GM19397 (cell line): ENCODE results near the gene ATP7B.
"Not testable (repeated sequence)": the region's sequence is repeated elsewhere in the genome, so short reads cannot be mapped to it uniquely, and the experiment has no call there.

ENCODE experiments used
- ATAC-seq: cut with Tn5 transposase; IDR thresholded peaks from one replicate; pipeline ENCODE4 v1.9.1; 2021; ENCODE audit warnings: mild to moderate bottlenecking, moderate library complexity; ENCODE audit not compliant: unreplicated experiment

The ATP7B gene

DNA sequence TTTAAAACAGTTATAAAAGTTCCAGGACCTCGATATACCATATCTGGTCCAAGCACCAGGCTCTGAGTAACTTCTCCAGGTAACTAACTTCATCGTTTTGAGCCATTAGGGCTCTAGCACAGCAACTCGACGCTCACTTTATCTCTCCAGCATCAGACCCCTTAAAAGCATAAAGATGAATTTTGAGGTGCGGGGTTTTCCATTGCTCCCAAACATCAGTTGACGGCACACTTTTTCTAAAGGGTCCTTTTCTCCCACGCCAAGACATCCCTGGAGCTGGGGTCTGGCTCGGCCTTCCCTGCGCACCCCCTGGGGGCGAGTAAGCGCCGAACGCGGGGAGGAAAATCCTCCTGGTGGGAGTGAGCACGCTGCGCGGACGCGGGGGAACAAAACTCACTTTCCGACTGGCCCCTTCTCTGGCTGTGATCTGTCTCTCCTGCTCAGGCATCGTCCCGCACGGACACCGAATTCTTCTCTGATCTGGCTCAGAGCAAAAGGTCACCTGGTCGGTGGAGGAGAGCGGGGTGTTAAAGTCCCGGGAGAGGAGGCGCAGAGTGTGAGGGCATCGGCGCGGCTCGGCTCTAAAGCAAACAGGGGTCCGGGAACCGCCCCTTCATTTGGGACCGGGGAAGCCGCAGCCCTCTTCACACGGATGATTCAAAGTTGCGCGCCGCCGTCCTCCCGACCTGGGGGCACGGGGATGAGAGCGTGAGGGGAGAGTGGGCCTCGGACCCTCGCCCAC is at the start of gene ATP7B:
ATP7B (minus strand) TSS at position 561 of the 742 bp plus-strand sequence; CDS start at position 448, 113 bp downstream.
- ATAC-seq, result no peak

DNA sequence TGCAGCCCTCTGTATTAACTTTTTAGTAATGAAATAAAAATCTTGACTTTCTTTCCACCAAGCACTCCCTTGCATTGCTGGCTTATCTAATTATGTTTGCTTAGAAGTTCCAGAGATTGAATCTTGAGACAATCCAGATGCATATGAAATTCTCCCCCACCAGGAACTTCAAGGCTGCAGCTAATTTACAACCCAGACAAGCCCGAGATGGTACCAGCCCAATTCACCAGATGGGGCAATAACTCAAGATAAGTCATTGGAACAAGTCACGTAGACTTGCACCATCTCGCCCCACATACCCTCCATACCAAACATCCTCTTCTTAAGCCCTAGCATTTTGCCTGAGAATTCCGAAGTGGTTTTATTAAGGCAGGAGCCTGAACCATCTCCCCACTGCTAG is 42.2 kb upstream of the ATP7B start:
- no peak for ATAC-seq

DNA sequence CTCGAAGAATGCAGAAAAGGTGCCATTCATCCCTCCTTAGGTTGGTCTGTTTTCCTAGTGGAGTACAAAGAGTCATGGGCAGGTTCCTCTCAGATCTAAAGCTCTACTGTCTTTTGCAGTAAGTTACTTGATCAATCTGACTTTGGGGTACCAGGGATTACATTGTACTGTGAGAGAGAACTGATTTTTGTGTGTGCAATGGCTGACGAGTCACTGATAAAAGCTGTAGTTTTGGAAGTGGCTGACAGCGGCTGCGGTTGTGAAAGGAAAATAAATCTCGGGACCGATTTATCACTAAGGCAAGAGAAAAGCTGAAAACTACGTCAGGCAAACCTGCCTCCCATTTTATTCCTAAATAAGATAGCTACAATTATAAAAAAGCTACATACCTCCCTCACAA is 40.1 kb upstream of the ATP7B start:
- no peak for ATAC-seq

DNA sequence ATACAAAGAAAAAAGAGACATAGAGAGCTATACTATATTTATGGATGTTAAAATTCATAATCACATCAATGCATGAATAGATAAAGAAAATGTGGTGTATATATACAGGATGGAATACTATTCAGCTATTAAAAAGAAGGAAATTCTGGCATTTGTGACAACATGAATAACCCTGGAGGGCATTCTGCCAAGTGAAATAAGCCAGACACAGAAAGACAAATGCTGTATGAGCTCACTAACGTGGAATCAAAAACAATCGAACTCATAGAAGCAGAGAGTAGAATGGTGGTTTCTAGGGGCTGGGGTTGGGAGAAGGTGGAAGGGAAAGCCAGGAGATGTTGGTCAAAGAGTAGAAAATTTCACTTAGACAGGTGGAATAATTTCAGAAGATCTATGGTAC is 37.3 kb upstream of the ATP7B start:
- ATAC-seq, result no peak

DNA sequence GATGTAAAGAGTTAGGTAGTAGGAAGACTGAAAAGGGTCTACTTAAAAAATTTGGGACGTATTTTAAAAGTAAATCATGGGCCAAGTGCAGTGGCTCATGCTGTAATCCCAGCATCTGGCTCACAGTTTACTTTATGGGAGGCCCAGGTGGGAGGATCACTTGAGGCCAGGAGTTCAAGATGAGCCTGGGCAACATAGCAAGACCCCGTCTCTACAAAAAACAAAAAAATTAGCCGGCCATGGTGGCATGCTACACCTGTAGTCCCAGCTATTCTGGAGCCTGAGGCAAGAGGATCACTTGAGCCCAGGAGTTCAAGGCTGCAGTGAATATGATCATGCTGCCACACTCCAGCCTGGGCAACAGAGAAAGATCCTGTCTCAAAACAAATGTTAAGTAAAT is 36.2 kb upstream of the ATP7B start:
- no peak for ATAC-seq

DNA sequence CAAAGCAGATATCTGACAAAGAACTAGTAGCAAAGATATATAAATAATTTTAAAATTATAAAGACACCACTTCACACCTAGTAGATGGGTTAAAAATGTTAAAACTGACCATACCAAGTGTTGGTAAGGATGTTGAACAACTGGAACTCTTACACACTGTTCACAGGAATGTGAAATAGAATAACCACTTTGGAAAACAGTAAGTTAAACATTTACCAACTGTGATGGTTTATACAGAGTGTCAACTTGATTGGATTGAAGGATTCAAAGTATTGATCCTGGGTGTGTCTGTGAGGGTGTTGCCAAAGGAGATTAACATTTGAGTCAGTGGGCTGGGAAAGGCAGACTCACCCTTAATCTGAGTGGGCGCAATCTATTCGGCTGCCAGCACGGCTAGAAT is 32.4 kb upstream of the ATP7B start:
- no peak for ATAC-seq

DNA sequence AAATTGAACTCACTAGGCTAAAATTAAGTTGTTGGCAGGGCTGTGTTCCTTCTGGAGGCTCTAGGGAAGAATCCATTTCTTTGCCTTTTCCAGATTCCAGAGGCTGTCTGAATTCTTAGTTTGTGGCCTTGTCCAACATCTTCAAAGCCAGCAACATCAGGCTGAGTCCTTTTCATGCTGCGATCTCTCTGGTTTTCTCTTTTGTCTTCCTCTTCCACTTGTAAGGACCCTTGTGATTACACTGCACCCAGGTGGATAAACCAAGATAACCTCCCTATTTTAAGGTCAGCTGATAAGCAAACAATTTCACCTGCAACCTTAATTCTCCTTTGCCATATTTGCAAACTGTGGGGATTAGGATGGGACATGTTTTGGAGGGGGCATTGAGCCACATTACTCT is 24.8 kb upstream of the ATP7B start:
- no peak for ATAC-seq

DNA sequence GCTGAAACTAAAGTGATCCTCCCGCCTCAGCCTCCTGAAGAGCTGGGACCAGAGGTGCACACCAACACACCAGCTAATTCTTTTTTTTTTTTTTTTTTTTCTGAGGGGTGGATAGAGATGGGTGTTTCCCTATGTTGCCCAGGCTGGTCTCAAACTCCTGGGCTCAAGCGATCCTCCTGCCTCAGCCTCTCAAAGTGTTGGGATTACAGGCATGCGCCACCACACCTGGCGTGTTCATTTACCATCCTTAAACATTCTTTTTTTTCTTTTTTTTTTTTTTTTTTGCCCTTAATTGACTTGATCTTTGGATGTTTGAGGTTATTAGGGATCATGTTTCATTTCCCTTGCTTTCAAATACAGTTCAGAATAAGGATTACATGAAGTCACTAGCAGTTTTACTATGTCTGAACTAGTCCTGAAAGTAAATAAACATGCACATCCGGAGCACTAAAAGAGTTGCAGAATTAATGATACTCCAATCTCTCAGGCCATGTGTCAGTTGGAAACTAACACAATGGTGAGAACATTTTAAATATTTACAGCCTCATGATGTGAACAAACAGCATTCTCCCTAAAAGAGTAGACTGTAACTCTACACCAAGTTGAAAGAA is 23.5 kb upstream of the ATP7B start:
- no peak for ATAC-seq

DNA sequence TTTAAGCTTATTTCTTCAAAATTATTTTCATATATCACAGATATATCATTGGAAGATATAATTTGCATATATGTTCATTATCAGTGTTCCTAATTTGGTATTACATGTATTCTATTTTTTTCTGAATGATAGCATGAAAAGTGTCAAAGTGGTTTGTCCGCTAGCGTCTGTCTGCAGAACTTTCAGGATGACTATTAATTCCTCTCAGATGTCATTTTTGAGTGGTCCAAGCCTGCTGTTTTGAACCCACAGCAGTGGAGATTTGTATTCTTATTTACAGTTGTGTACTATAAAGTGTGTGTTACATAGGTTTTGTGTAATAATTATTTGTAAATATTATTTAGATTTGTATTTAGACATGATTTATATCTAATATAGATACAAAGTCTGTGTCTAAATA is 21.8 kb upstream of the ATP7B start:
- ATAC-seq, result no peak

DNA sequence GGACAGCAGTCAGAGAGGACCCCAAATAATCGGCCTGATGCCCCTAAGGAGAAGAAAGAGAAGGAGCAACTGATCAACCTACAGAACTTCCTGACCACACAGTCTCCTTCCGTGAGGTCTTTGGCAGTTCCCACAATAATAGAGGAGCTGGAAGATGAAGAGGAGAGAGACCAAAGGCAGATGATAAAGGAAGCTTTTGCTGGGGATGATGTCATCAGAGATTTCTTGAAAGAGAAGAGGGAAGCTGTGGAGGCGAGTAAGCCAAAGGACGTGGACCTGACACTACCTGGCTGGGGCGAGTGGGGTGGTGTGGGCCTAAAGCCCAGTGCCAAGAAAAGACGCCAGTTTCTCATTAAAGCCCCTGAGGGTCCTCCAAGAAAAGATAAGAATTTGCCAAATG is 19.2 kb upstream of the ATP7B start:
- ATAC-seq, result not testable (repeated sequence)

DNA sequence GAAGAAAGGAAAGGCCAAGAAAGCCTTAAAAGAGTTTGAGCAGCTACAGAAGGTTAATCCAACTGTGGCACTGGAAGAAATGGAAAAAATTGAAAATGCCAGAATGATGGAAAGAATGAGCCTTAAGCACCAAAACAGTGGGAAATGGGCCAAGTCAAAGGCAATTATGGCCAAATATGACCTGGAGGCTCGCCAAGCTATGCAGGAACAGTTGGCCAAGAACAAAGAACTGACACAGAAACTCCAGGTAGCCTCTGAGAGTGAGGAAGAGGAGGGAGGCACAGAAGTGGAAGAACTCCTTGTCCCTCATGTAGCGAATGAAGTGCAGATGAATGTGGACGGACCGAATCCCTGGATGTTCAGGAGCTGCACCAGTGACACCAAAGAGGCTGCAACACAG is 18.3 kb upstream of the ATP7B start:
- ATAC-seq, result no peak

DNA sequence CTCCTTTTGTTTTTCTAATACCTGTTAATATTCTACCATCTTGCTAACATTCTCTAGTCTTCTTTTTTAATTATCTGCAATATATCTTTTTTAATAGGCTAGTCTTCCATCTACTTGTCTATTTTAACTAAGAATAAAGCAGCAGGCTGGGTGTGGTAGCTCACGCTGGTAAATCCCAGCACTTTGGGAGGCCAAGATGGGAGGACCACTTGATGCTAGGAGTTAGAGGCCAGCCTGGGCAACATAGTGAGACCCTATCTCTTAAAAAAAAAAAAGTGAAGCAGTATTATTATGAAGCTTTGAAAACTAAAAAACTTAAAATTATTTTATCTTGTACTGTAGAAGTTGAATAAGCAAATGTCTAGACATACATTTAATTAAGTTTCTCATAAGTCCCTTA is 16.6 kb upstream of the ATP7B start:
- no peak for ATAC-seq

DNA sequence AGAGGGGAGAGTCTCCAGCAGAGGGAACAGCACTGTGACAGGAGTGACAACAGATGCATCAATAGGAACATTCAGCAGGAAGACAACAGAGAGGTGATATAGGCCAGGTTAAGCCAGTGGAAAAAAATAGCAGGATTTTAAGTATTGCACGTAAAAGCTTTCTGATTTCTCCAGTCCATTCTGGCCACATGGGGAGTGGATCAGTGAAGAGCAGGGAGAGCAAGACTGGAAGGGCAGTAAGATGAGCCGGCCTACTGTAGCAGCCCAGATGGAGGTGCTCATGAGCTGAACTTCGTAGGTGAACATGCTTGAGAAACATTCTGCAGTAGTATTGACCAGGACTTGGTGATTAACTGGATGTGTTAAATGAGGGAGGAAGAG is 15.0 kb upstream of the ATP7B start:
- no peak for ATAC-seq

DNA sequence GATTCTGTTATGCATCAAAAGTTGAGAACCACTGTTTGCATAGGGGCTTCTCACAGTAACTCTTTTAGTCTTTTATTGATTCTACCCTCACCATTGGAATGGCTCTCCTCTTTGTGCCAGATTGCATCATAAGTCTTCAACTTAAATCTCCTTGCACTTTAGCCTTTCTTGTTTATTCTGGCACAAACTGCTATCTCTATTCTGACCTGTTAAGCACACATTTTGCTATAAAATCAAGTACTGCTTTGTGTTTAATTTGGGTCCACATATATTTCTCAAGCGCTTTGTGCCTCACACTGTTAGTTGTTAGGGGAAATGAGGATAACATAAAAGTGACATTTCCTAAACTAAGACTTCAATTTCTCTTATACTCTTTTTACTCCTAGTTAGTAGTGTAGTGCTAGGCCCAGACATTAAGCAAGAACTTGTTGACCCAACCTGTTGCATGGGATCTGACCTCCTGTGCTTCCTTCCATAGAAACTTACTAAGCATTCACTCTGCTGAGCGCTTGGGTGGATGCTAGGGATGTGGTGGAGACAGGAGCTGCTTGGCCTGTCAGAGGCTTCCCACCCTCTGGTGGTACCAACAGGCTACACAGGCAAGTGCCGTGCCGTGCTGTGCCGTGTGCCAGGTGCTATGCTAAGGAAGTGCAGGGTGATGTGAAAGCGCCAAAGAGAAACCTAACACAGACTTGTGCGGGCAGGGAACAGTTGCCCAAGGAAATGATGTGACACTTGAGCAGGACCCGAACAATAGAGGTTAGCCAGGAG is 14.4 kb upstream of the ATP7B start:
- ATAC-seq, result no peak

DNA sequence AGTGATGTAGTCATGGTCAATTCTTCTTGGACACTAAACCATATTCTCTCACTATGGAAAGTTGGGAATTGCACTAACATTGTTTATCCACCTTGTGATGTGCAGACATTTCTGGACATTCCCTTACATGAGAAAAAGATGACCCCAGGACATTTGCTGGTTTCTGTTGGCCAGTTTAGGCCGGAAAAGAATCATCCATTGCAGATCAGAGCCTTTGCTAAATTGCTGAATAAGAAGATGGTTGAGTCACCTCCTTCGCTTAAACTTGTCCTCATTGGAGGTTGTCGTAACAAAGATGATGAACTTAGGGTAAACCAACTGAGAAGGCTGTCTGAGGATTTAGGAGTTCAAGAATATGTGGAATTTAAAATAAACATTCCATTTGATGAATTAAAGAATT is 13.2 kb upstream of the ATP7B start, which contains the start of gene UTP14C:
UTP14C (plus strand) TSS at position 211 of the 400 bp plus-strand sequence. CDS start 4,114 bp downstream, outside the sequence.
- no peak for ATAC-seq

DNA sequence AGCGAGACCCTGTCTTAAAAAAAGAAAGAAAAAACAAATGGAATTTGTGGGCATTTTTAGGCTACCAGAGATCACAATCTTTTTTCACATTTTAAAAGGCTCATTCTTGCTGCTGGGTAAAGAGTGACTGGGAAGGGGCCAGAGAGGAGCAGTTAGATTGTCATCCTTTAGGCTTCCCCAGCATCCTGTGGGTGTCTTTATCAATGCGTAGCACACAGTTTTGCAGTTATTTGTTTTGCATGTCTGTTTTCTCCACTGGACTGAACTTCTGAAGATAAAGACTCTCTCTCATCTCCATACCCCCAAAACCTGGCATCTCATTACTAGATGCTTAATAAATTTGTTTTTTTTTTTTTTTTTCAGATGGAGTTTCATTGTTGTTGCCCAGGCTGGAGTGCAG is 11.1 kb upstream of the ATP7B start:
- no peak for ATAC-seq

DNA sequence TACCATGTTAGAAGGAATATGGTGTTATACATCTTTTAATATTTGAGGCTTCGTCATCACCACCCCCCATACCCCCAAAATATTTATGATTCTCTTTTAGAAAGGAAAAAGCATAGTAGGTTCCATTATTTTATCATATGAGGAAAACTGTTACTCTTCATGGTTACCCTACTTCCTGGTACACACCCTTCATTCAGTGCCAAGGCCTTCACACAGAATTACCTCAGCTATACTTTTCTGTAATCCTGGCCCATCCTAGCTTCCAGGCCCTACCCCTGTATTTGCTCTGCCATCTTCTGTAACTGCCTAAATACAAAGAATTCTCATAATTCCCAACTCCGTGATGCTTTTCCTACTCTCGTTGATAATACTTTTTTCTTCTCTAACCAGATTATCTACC is 8.9 kb upstream of the ATP7B start:
- no peak for ATAC-seq

DNA sequence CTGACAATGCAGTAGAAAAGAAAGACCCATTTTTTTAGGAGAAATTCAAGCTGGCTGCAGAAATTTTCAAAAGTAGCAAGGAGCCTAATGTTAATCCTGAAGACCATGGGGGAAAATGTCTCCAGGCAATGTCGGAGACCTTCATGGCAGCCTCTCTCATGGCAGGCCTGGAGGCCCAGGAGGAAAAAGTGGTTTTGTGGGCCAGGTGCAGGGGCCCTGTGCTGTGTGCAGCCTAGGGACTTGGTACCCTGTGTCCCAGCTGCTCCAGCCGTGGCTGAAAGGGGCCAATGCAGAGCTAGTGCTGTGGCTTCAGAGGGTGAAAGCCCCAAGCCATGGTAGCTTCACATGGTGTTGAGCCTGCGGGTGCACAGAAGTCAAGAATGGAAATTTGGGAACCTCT is 5.0 kb upstream of the ATP7B start:
- no peak for ATAC-seq

DNA sequence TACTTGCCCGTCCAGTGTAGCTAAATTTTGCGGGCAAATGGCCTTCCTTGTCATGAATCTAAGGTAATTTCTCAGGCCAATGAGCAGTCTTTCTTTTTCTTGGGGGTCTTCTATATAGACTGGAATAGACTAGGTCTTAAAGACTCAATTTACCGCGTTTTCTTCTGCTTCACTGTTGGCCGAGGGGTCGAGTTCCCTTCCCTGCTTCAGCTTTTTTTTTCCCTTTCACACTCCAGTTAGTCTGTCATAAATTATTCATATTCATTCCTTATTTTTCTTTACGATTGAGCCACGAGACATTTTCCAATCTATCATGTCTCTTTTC is 1.2 kb upstream of the ATP7B start:
- ATAC-seq, result no peak

DNA sequence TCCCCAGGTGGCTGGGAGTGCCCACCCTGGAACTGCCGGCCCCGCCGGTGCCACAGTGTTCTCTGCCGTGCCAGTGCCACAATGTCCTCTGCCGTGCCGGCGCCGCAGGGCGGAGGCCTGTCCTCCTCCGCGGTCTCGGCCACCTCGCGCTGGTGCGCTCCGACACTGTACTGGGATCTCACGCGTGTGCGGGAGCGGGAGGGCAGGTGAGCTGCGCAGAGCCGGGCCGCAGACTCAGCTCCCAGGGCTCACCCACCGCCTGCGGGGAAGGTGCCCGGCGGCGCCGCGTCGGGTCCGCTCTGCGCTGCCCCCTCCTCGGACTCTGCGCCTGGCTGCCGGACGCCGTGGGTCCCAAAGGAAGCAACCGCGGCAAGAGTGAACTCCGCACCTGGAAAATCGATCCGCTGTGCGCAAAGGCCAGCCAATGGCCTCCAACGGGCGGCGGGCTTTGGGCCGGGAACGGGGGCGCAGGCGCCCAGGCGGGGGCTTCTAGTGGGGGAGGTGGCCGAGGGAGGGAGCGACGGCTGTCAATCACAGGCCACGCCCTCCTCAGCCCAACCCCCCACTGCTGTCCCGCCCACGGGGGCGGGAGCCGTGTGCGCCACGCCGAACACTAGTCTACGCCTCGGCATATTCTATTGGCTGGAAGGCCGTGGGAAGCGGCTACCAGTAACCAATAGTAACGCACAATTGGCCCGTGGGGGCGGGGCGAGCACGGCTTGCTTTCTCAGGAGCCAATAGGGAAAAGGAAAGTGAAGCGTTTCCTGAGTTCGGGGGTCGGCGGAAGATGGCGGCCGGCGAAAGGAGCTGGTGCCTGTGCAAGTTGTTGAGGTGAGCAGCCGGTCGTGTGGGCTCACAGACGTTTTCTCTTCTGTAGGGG is 622 bp upstream of the ATP7B start, which contains the start of gene ALG11:
ALG11 (plus strand) TSS at position 767 of the 880 bp plus-strand sequence; CDS start at position 788, 21 bp downstream.
- peak; percentile 100 for ATAC-seq

DNA sequence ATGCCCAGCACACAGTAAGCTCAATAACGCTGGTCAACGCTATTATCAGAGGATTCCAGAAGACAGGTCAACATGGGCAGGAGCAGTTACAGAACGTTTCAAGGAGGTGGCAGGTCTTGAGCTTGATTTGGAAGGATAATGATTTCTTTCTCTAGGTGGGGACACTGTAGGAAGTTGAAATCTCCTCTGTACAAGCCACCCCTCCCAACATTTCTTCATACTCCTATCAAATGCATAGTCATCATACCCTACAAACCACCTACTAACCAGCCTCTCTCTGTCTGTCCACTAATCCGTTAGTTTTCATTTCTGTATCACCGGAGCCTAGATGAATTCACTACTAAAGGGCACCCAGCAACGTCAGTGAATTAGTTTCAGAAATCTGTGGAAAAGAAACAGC is 1.3 kb downstream of the ATP7B start:
- no peak for ATAC-seq
